ENCODE data around the gene CADM1.

CADM1 gene

GRCh38 chr11:115464269-115464668 is 39.9 kb downstream of the CADM1 start:
- no peaks in the 10 kb centered on the region for H3K27me3 ChIP-seq (ENCODE audit: control insufficient read depth, insufficient read depth, low read length)

GRCh38 chr11:115463606-115464005 is 40.6 kb downstream of the CADM1 start:
- Histone ChIP-seq H3K9ac (ENCODE audit: low read length) (no peak overlapping the region), H3K36me3 (ENCODE audit: control insufficient read depth, insufficient read depth, low read length) (no peaks in the 10 kb centered on the region), H3K4me3 (ENCODE audit: low read length) (no peak overlapping the region), H3K27ac (ENCODE audit: low read depth, low read length) (no peak overlapping the region), H3K27me3 (ENCODE audit: control insufficient read depth, insufficient read depth, low read length) (no peaks in the 10 kb centered on the region), H3K4me1 (ENCODE audit: control insufficient read depth, insufficient read depth, low read length) (no peaks in the 10 kb centered on the region)

More at GRCh38 chr11:115464269-115464668, 39.9 kb downstream of the CADM1 start:
- H3K36me3 ChIP-seq (ENCODE audit: control insufficient read depth, insufficient read depth, low read length): no peaks in the 10 kb centered on the region
- no peak overlapping the region for H3K9ac ChIP-seq (ENCODE audit: low read length)
- H3K4me3 ChIP-seq (ENCODE audit: low read length): no peak overlapping the region
- H3K4me1 ChIP-seq (ENCODE audit: control insufficient read depth, insufficient read depth, low read length): no peaks in the 10 kb centered on the region
- no peak overlapping the region for H3K27ac ChIP-seq (ENCODE audit: low read depth, low read length)

- no peak overlapping the region for H3K27ac ChIP-seq (ENCODE audit: low read depth, low read length)
- H3K4me3 ChIP-seq (ENCODE audit: low read length): no peak overlapping the region
- H3K36me3 ChIP-seq (ENCODE audit: control insufficient read depth, insufficient read depth, low read length): no peaks in the 10 kb centered on the region
- H3K4me1 ChIP-seq (ENCODE audit: control insufficient read depth, insufficient read depth, low read length): no peaks in the 10 kb centered on the region
- H3K27me3 ChIP-seq (ENCODE audit: control insufficient read depth, insufficient read depth, low read length): no peaks in the 10 kb centered on the region
- no peak overlapping the region for H3K9ac ChIP-seq (ENCODE audit: low read length)
These were observed 41.5 kb downstream of the CADM1 start for GRCh38 chr11:115462757-115463156.

GRCh38 chr11:115462004-115462541 is 42.1 kb downstream of the CADM1 start:
- H3K27ac ChIP-seq (ENCODE audit: low read depth, low read length): no peak overlapping the region

GRCh38 chr11:115460512-115460911 is 43.7 kb downstream of the CADM1 start:
- no peaks in the 10 kb centered on the region for H3K4me1 ChIP-seq (ENCODE audit: control insufficient read depth, insufficient read depth, low read length)
- no peak overlapping the region for H3K27ac ChIP-seq (ENCODE audit: low read depth, low read length)
- no peaks in the 10 kb centered on the region for H3K36me3 ChIP-seq (ENCODE audit: control insufficient read depth, insufficient read depth, low read length)
- H3K9ac ChIP-seq (ENCODE audit: low read length): no peak overlapping the region
- H3K4me3 ChIP-seq (ENCODE audit: low read length): no peak overlapping the region
- H3K27me3 ChIP-seq (ENCODE audit: control insufficient read depth, insufficient read depth, low read length): no peaks in the 10 kb centered on the region

More at GRCh38 chr11:115462004-115462541, 42.1 kb downstream of the CADM1 start:
- H3K4me3 ChIP-seq (ENCODE audit: low read length): no peak overlapping the region
- H3K36me3 ChIP-seq (ENCODE audit: control insufficient read depth, insufficient read depth, low read length): no peaks in the 10 kb centered on the region
- H3K27me3 ChIP-seq (ENCODE audit: control insufficient read depth, insufficient read depth, low read length): no peaks in the 10 kb centered on the region
- H3K9ac ChIP-seq (ENCODE audit: low read length): no peak overlapping the region
- no peaks in the 10 kb centered on the region for H3K4me1 ChIP-seq (ENCODE audit: control insufficient read depth, insufficient read depth, low read length)

- Histone ChIP-seq H3K27me3 (ENCODE audit: control insufficient read depth, insufficient read depth, low read length) (no peaks in the 10 kb centered on the region), H3K27ac (ENCODE audit: low read depth, low read length) (no peak overlapping the region), H3K36me3 (ENCODE audit: control insufficient read depth, insufficient read depth, low read length) (no peaks in the 10 kb centered on the region), H3K4me1 (ENCODE audit: control insufficient read depth, insufficient read depth, low read length) (no peaks in the 10 kb centered on the region), H3K4me3 (ENCODE audit: low read length) (no peak overlapping the region), H3K9ac (ENCODE audit: low read length) (no peak overlapping the region)
These were observed 44.7 kb downstream of the CADM1 start for GRCh38 chr11:115459563-115459962.

- Histone ChIP-seq H3K27ac (ENCODE audit: low read depth, low read length) (no peak overlapping the region), H3K36me3 (ENCODE audit: control insufficient read depth, insufficient read depth, low read length) (no peaks in the 10 kb centered on the region), H3K4me1 (ENCODE audit: control insufficient read depth, insufficient read depth, low read length) (no peaks in the 10 kb centered on the region), H3K27me3 (ENCODE audit: control insufficient read depth, insufficient read depth, low read length) (no peaks in the 10 kb centered on the region), H3K4me3 (ENCODE audit: low read length) (no peak overlapping the region), H3K9ac (ENCODE audit: low read length) (no peak overlapping the region)
These were observed 45.3 kb downstream of the CADM1 start for GRCh38 chr11:115458877-115459276.

GRCh38 chr11:115456019-115456418 is 48.2 kb downstream of the CADM1 start:
- Histone ChIP-seq H3K36me3 (ENCODE audit: control insufficient read depth, insufficient read depth, low read length) (no peaks in the 10 kb centered on the region), H3K27me3 (ENCODE audit: control insufficient read depth, insufficient read depth, low read length) (no peaks in the 10 kb centered on the region), H3K9ac (ENCODE audit: low read length) (no peak overlapping the region), H3K4me3 (ENCODE audit: low read length) (no peak overlapping the region), H3K27ac (ENCODE audit: low read depth, low read length) (no peak overlapping the region), H3K4me1 (ENCODE audit: control insufficient read depth, insufficient read depth, low read length) (no peaks in the 10 kb centered on the region)

- H3K27me3 ChIP-seq (ENCODE audit: control insufficient read depth, insufficient read depth, low read length): no peaks in the 10 kb centered on the region
- H3K9ac ChIP-seq (ENCODE audit: low read length): no peak overlapping the region
- H3K4me1 ChIP-seq (ENCODE audit: control insufficient read depth, insufficient read depth, low read length): no peaks in the 10 kb centered on the region
- H3K4me3 ChIP-seq (ENCODE audit: low read length): no peak overlapping the region
- H3K27ac ChIP-seq (ENCODE audit: low read depth, low read length): no peak overlapping the region
- no peaks in the 10 kb centered on the region for H3K36me3 ChIP-seq (ENCODE audit: control insufficient read depth, insufficient read depth, low read length)
These were observed 48.6 kb downstream of the CADM1 start for GRCh38 chr11:115455613-115456012.

GRCh38 chr11:115454525-115454924 is 49.7 kb downstream of the CADM1 start:
- H3K27ac ChIP-seq (ENCODE audit: low read depth, low read length): no peak overlapping the region
- H3K4me3 ChIP-seq (ENCODE audit: low read length): no peak overlapping the region
- H3K27me3 ChIP-seq (ENCODE audit: control insufficient read depth, insufficient read depth, low read length): no peaks in the 10 kb centered on the region
- no peaks in the 10 kb centered on the region for H3K36me3 ChIP-seq (ENCODE audit: control insufficient read depth, insufficient read depth, low read length)
- H3K4me1 ChIP-seq (ENCODE audit: control insufficient read depth, insufficient read depth, low read length): no peaks in the 10 kb centered on the region
- no peak overlapping the region for H3K9ac ChIP-seq (ENCODE audit: low read length)

- no peak overlapping the region for H3K9ac ChIP-seq (ENCODE audit: low read length)
- no peaks in the 10 kb centered on the region for H3K4me1 ChIP-seq (ENCODE audit: control insufficient read depth, insufficient read depth, low read length)
- H3K27ac ChIP-seq (ENCODE audit: low read depth, low read length): no peak overlapping the region
- no peaks in the 10 kb centered on the region for H3K27me3 ChIP-seq (ENCODE audit: control insufficient read depth, insufficient read depth, low read length)
- H3K36me3 ChIP-seq (ENCODE audit: control insufficient read depth, insufficient read depth, low read length): no peaks in the 10 kb centered on the region
- no peak overlapping the region for H3K4me3 ChIP-seq (ENCODE audit: low read length)
These were observed 50.3 kb downstream of the CADM1 start for GRCh38 chr11:115453693-115454490.

GRCh38 chr11:115452241-115452640 is 52.0 kb downstream of the CADM1 start:
- Histone ChIP-seq H3K27me3 (ENCODE audit: control insufficient read depth, insufficient read depth, low read length) (no peaks in the 10 kb centered on the region), H3K4me3 (ENCODE audit: low read length) (no peak overlapping the region), H3K9ac (ENCODE audit: low read length) (no peak overlapping the region), H3K27ac (ENCODE audit: low read depth, low read length) (no peak overlapping the region), H3K4me1 (ENCODE audit: control insufficient read depth, insufficient read depth, low read length) (no peaks in the 10 kb centered on the region), H3K36me3 (ENCODE audit: control insufficient read depth, insufficient read depth, low read length) (no peaks in the 10 kb centered on the region)

- H3K27me3 ChIP-seq (ENCODE audit: control insufficient read depth, insufficient read depth, low read length): no peaks in the 10 kb centered on the region
These were observed 53.7 kb downstream of the CADM1 start for GRCh38 chr11:115450519-115450918.

More at GRCh38 chr11:115450519-115450918, 53.7 kb downstream of the CADM1 start:
- Histone ChIP-seq H3K9ac (ENCODE audit: low read length) (no peak overlapping the region), H3K4me3 (ENCODE audit: low read length) (no peak overlapping the region), H3K4me1 (ENCODE audit: control insufficient read depth, insufficient read depth, low read length) (no peaks in the 10 kb centered on the region), H3K27ac (ENCODE audit: low read depth, low read length) (no peak overlapping the region), H3K36me3 (ENCODE audit: control insufficient read depth, insufficient read depth, low read length) (no peaks in the 10 kb centered on the region)

All from rectal smooth muscle tissue (tissue), 1 donor.